ENCODE data around the gene KRTAP9-3.
"Not testable (repeated sequence)": the region's sequence is repeated elsewhere in the genome, so short reads cannot be mapped to it uniquely, and the experiment has no call there.

Gene KRTAP9-3

GRCh38 chr17:41251261-41251660, 19.0 kb downstream of the KRTAP9-3 start:
- DNase-seq: no peak

- no peak for DNase-seq
Observed at GRCh38 chr17:41254861-41255260, 22.6 kb downstream of the KRTAP9-3 start.

GRCh38 chr17:41255381-41256290, 23.4 kb downstream of the KRTAP9-3 start, which contains the start of gene KRTAP9-9:
Gene KRTAP9-9 (plus strand): TSS chr17:41255384.
- not testable (repeated sequence) for DNase-seq

GRCh38 chr17:41256291-41256685, 24.0 kb downstream of the KRTAP9-3 start:
- no peak for DNase-seq

- no peak for DNase-seq
Observed at GRCh38 chr17:41258406-41258805, 26.2 kb downstream of the KRTAP9-3 start.

GRCh38 chr17:41263212-41263611, 31.0 kb downstream of the KRTAP9-3 start:
- DNase-seq: no peak

GRCh38 chr17:41264599-41264998, 32.4 kb downstream of the KRTAP9-3 start:
- DNase-seq: no peak

GRCh38 chr17:41265078-41265477, 32.8 kb downstream of the KRTAP9-3 start, which contains the start of gene KRTAP9-6:
Gene KRTAP9-6 (plus strand): TSS chr17:41265378. CDS start chr17:41265378, 0 bp downstream.
- DNase-seq: no peak

GRCh38 chr17:41267711-41268110, 35.5 kb downstream of the KRTAP9-3 start:
- no peak for DNase-seq

GRCh38 chr17:41271323-41271722, 39.1 kb downstream of the KRTAP9-3 start:
- DNase-seq: not testable (repeated sequence)

GRCh38 chr17:41271858-41272257, 39.6 kb downstream of the KRTAP9-3 start:
- no peak for DNase-seq

- not testable (repeated sequence) for DNase-seq
Observed at GRCh38 chr17:41275648-41276190, 43.5 kb downstream of the KRTAP9-3 start, which contains the start of gene KRTAP9-7. Gene KRTAP9-7 (plus strand): TSS chr17:41275698. CDS start chr17:41275698, 0 bp downstream.

- no peak for DNase-seq
Observed at GRCh38 chr17:41278176-41278955, 46.1 kb downstream of the KRTAP9-3 start.

Measured in NCI-H1105 treated with DMSO at 0.1 percent for 48 hours (cell line).